ENCODE data around the gene MYO1G.
"Not testable (repeated sequence)": the region's sequence is repeated elsewhere in the genome, so short reads cannot be mapped to it uniquely, and the experiment has no call there.

MYO1G gene

DNA sequence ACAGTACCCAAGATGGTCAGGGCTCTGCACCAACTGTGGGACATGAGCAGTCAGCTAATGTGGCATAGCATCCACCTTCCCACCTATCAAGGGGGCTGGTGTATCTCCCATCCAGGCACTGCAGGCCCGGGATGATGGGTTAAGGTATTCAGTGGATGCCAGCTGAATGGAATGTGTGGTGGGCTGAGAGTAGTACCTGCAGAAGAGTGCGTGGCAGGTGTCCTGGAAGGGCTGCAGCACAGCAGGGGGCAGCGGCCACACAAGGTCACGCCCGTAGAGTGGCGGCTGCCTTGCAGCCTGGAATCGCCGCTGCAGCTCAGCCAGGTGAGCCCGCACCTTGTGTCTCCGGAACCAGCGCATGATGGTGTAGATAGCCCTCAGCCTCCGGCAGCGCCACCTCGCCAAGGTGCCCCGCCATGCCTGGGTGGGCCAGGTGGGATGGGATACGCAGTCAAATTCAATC, 13.3 kb downstream of the MYO1G start:
- DNase-seq = no peak

DNA sequence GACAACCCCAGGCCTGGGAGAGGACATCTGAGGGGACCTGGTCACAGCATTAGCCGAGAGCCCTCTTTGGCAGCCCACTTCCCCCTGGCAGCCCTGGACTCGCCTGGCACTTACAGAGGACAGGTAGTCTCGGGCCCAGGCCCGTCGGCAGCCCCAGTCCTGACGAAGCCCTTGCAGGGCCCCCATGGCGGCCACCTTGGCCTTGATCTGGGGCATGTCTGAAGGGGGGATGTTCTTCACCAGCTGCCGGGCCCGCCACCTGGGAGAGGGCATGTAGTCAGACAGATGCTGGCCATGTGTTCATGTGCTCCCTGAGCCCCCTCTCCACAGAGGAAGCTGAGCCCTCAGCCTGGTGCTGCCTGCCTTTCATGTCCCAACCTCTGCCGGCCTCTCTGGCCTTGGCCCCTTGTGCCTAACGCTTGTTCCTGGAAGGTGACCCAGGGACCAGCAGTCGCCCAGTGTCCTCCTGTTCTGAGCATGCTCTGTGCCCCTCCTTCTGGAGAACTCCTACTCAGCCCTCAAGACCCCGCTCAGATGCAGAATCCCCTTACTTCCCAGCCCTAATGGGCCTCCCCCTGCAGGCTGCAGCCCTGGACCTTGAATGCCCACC, 13.9 kb downstream of the MYO1G start:
- no peak for DNase-seq

DNA sequence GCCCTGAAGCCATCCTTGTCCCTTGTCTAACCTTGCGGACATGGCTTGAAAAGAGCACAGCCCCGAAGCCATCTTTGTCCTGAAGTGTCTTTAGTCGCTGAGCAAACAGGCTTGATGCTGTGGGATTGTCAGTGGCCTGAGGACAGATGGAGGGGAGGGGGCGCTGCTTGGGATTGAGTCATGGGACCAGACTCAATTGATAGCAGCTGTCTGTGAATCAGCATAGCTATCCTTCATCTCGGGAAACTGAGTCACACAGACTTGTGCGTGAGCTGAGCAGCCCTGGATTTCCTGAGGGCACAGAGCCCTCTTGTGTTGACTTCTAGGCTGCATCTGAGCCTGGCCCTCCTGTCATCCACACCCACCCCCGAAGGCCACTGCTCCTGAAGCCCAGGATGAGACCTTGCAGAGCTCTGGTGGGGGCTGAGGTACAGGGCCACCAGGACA, 14.4 kb downstream of the MYO1G start:
- DNase-seq = no peak

DNA sequence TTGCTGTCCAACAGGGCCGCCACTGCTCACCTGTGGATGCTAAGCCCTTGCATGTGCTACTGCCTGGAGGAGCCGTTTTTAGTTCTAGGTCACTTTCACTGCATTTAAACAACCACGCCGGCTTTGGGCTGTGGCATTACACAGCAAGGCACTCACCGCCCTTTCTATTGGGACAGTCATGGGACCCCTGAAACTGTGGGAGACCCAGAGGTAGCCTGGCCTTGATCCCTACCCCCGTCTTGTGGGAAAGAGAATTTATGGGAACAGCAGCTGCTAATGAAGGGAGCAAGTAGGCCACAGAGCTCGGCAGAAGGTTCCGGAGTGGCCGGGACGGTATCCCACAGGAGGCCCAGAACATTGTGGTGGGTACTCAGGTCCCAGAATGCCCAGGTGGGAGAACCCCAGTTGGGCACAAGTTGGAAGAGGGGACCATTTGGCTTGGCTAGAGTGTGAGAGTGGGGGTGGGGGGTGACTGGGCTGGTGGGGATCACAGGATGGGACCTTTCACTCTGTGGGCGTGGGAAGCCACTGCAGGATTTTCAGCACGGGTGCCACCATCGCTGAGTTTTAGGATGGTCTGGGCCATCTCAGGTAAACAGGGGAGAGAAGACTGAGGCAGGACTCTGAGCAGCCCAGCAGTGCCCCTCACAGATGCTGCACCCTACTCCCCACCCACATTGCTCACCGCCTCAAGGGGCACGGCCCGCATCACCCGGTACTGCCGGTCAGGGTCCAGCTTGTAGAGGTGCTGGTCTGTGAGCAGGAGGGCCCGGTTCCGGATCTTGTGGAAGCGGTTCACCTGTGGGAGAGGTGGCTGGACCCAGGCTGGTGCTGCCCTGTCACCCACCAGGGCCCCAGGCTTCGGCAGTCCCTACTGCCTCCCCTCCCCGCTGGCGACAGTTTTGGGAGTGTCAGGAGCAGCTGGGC, 15.2 kb downstream of the MYO1G start:
- no peak for DNase-seq

DNA sequence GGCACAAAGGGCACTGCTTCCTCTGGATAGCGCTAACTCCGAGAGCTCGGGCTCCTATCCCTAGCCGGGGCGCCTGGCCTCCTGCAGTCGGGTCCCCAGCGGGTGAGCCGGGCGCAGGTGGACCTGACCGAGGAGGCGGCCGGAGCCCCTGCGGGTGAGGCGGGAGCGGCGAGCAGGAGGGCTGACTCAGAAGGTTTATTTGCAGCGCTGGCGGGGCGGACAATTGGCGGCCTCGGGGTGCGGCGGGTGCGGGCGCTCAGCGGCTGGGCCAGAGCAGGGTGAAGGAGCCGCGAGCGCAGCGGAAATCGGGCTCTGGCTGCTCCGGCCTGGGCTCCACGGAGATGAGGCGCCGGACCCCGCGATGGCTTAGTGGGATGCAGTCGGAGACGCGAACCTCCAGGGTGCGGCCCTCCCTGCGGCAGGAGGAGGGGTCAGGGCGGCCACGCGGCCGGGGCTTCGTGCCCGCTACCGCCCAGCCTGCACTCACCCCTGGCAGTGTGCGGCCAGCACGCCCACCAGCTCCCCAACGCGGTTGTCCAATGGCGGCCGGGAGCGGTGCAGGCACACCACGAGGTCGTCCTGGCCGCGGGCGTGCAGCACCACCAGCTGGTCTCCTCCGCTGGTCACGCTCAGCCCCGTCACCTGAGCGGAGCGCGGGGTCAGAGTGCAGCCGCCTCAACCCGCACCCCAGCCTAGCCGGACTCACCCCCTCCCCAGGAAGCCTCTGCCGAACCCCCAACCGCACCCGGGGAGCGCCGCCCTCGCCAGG, 16.1 kb downstream of the MYO1G start:
- DNase-seq = no peak

DNA sequence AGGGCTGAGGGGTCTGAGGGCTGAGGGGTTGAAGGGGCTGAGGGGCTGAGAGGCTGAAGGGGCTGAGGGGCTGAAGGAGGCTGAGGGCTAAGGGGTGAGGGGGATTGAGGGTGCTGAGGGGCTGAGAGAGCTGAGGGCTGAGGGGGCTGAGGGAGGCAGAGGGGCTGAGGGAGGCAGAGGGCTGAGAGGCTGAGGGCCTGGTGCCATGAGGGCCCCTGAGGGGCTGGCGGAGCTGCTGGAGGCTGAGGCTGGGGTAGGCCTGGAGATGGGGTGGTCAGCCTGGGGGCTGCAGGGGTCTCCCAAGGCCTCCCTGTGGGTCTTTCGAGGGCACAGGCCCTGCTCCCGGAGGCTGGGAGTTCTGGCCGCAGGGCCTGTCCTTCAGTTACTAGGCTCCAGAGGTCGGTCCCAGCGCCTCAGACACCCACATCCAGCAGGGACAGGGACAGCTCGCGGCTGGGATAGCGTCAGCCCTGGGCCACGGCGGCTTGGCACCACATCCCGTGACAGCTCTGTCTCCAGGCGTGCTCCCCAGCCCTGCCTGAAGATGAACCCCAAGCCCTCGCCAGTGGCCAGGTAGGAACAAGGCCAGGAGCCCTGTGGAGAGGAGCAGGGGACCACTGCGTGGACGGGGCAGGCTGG, 16.9 kb downstream of the MYO1G start:
- DNase-seq = no peak

DNA sequence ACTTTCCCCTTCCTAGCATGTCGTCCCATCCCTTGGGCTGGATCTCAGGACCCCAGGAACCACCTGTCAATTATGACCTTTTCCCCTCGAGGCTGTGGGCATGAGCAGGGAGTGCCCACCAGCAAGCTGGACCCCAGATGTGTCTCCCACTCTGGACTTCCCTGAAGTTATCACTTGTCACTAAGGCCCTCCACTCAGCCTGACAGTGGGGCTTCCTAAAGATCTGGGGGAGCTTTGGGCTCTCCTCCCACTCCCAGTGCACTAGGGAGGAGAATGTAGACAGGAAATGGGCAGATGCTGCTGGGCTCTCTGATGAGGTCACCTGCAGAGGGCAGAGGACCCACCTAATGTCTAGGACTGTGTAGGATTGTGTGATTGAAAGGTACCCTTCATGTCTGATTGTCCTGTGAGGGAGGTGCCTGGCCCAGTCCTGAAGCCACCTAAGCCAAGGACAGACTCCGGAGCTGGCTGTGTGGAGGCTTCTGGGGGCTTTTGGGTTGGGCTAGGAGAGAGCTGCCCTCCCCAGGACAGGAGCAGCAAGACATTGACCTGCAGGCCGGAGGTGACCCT, 18.7 kb downstream of the MYO1G start:
- DNase-seq = no peak

DNA sequence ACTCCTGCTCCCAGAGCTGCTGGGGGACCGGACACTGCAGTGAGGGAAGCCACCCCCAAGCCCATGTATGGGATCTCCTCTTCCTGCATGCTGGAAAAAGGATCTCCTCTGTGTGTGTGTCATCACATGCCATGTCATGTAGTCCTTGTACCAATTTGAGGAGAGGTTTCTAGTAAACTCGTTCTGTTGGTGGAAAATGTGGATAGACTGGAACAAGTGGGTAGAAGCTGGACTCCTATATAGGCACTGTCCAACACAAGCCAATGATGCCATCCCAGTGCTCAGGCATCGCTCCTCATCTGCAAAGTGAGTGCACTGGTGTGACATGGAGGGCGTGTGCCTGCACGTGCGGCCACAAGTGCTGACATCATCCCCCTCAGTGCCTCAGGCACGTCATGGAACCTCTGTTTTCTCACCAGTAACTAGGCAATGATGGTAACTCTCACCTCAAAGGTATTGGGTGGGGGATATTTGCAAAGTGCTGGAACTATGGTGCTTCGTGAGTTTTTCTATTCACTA, 19.3 kb downstream of the MYO1G start:
- DNase-seq = no peak

DNA sequence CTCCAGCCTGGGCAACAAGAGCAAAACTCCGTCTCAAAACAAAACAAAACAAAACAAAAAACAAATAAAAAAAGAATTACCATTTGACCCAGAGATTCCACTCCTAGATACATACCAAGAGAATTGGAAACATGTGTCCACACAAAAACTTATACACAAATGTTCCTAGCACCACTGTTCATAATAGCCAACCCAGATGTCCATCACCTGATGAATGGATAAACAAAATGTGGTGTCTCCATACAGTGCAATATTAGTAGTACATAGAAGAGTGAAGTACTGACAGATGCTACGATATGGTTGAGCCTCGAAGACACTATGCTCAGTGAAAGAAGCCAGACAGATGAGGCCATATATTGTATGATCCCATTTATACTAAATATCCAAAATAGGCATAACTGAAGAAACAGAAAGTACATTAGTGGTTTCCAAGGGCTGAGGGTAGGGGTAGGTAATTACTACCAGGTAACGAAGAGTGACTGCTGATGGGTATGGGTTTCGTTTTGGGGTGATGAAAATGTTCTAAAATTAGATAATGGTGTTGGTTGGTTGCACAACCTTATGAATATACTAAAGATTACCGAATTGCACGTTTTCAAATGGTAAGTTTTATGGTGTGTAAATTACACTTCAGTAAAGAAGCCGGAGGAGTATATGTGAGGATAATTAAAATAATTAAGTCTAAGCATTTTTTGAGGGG, 20.0 kb downstream of the MYO1G start:
- DNase-seq = no peak

DNA sequence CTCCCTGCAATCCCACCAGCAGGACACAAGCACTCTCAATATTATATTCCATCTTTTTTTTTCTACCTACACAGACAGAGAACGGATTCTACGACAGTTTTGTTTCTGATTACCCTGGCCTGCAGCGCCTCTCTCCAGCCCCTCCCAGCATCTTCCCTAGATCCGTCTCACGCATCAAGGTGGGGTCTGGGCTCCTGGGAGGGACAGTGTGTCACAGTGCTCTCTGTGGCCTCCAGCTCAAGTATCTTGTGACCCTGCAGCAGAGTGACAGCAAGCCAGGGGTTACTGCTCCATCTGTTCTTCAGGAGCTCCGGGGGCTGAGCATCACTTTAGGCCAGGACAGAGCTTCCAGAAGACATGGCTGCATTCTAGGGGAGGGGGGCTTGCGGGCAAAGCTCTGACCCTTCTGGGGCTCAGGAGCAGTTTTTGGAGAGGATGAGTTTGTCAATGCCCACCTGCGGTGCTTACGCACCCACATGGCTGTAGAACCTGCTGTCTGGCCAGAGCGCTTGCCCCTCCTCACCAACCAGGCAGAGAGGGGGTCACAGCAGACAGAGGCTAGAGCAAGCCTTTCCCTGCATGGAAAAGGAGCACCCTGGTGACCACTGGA, 22.6 kb downstream of the MYO1G start:
- no peak for DNase-seq

DNA sequence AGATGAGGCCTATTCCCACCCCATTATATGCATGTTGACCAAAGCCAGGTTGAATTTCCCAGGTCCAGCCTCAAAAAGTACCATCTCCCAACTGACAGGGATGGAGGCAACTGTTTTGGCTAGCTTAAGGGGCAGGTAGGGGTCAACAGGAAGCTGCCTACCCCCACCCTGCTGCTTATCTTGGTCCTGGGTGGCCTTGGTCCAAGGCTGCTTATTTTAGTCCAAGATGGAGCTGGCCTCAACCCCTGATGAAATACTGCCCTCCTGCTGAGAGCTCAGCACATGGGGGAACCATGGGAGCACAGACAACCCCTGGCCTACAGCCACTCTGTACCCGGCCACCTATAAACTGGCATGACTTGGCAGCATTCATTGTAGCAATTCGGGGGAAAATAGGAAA, 23.1 kb downstream of the MYO1G start:
- no peak for DNase-seq

DNA sequence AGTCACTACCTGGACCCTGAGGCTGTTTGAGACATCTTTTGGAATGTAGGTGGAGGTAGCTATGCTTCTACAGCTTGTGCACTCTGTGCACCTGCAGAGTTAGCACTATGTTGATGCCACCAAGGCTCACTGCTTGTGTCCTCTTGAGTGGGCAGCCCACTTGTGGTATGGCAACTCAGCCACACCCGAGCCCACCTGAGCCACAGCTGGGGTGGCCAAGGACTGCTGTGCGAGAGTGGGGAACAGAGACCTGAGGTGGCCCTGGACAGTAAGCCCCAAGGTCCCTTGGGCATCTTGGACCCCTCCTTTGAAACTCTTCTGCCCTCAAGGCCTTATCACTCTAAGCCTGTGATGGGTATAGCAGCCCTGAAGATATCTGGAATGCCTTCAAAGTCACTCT, 25.7 kb downstream of the MYO1G start:
- DNase-seq = no peak

DNA sequence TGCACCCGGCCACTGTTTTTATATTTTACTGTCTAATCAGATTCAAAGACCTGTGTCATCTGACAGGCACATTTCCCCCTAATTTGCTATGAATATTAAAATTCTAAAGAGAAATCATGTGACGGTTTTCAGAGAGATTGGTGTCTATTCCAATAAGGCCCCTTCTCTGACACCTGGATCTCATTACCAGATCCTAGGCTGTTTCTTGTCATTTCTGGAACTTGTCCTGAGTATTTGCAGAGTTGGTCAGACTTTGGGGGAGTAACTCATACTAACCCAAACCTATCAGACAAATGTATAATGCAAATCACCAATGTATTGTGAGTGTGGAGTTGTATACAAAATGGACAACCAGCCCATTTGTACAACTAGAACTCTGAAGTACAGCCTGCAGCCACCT, 29.5 kb downstream of the MYO1G start:
- no peak for DNase-seq

DNA sequence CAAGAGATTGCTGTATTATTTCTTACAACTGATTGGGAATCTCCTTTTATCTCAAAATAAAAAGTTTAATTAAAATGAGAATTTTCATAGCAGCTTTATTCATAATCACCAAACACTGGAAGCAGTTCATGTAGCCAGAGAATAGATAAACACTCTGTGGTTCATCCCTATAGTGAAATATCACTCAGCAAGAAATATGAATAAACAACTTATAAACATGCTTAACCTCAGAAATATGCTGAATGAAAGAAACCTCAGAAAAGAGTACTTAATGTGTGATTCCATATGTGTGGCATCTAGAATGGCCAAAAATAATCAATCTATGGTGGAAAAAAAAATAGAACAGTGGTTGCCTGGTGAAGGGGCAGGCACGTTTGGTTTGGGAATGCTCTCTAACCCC, 33.3 kb downstream of the MYO1G start:
- DNase-seq = no peak

DNA sequence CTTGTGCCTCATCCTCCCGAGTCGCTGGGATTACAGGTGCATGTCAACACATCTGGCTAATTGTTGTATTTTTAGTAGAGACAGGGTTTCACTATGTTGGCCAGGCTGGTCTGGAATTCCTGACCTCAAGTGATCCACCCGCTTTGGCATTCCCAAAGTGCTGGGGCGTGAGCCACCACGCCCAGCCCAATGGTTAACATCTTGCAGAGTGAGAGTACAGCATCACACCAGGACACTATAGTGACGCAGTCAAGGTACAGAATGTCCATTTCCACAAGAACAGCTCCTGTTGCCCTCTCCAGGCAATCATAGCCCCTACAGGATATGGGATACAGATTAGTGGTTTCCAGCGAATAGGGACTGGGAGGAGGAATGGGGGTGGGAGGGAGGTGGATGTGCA, 34.0 kb downstream of the MYO1G start:
- no peak for DNase-seq

DNA sequence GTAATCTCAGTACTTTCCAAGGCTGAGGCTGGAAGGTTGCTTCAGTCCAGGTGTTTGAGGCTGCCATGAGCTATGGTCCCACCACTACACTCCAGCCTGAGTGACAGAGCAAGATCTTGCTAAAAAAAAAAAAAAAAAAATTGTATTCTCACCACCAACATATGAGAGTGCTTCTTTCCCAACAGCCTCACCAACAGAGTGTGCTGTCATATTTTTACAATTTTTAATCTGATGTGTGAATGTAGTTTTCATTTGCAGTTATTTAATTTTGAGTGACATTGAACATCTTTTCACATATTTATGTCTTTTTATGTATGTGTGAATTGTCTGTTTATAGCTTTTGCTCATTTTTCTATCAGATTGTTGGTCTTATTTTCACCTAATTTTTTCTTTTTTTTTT, 35.2 kb downstream of the MYO1G start:
- DNase-seq = no peak

DNA sequence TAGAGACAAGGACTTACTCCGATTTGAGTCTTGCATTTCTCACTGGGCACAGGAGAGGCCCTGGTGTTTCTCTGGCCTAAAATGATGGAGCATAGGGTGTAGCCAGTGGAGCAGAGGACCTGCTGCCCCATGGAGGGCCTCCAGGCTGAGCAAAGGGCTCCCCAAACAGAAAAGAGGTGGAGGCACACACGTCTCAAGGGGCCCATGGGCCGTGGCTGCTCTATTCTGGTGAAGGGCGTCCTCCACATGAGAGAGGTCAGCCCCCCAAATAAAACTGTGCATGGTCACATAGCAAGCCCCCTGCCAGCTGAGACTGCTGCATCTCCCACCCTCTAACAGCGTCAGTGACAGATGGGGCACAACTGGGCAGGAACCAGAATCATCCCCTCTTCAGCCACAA, 41.4 kb downstream of the MYO1G start:
- DNase-seq = no peak

DNA sequence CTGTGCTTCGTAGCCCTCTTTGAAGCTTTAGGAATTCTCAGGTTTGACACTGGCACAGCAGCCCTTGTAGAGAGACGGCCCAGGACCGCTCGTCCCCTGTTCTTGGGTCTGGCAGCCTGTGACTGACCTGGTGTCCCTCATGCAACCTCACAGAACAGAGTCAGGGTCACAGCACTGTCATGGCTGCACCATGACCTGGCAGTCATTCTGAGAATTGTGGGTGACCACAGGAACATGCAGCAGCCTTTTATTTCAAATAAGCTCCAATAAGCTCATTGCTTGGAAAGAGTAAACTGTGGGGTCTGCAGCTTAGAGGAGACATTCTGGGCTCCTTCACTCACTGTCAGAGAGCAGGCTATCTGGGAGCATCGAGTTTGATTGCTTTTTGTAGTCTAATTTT, 42.5 kb downstream of the MYO1G start:
- DNase-seq = no peak

DNA sequence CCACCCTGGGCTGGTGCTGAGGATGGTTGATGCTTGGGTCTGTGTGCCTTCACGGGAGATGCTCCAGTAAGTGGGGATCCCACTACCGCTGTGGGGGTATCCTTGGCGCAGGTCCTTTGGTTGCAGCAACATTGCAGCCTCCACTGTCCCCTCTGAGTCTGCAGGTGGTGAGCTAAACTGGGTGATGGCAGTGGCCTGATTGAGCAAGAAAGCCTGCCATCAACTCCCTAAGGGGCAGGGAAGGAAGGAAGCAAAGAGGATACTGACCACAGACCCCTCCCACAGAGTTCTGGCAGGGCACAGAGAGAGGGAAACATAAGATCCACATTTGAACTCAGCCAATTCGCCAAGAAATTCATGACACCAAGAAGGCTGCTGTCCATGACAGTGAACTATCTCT, 43.2 kb downstream of the MYO1G start:
- DNase-seq = no peak

DNA sequence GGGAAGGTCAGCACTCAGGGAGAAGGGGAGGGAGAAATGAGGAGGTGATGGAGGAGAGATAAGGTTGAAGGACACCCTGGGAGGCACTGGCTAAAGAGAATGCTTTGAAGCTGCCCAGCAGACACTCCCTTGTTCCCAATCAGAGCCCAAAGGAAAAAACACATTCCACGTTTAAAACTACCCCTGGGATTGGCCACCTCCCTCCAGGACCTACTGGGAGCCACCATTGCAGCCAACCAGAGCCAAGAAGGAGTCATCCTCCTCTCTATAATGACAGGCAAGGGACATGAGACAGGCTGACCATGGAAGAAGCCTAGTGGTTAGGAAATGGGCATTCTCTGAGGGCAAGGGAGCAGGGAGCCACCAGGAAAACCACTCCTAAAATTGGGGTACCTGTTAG, 43.8 kb downstream of the MYO1G start:
- no peak for DNase-seq

DNA sequence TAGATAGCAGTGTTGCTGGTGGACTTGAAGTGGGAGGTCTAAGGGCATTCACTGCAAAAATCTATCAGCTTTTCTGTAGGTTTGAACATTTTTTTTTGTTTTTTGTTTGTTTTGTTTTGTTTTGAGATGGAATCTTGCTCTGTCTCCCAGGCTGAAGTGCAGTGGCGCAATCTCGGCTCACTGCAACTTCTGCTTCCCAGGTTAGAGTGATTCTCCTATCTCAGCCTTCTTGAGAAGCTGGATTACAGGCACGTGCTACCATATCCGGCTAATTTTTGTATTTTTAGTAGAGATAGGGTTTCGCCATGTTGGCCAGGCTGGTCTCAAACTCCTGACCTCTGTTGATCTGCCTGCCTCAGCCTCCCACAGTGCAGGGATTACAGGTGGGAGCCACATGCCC, 44.3 kb downstream of the MYO1G start:
- DNase-seq = not testable (repeated sequence)

Data from NCI-H1105 (cell line).